GM12892 (cell line): ENCODE results near the gene GALNT2.

Experiments used
- POLR2A ChIP-seq: IDR thresholded peaks from 2 replicates; pipeline ENCODE4 v1.6.1; 2011; ENCODE audit warnings: low read depth, low read length, control low read depth
- TAF1 ChIP-seq: IDR thresholded peaks from 2 replicates; pipeline ENCODE4 v1.6.1; 2011; ENCODE audit warnings: low read depth, mild to moderate bottlenecking, control low read depth, low read length, borderline replicate concordance

DNA sequence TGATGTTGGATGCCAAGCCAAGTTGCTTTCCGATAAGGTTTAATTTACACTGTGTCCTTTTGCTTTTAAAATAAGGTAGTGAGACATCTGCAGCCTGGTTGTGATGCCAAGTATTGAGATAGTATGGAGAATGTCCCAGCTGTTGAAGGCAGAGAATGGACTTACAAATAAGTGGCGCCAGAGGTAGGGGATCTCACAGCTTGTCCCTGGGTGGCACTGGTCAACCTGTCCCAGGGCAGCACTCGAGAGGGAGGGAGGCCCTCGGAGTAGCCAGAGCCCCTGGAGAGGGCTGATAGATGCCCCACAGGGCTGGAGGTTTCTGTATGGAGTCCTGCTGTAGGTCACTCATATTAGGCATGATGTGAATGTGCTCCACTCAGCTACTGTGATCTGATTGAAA is 98.5 kb downstream of the GALNT2 start:
- TF ChIP-seq TAF1 (no peak), POLR2A (no peak)
